Testis (tissue), 3 donors: ENCODE data around the gene CPEB1. TPM values are rescaled to one million over a fixed set of nuclear protein-coding genes. Genes with fewer than 3 reads are reported as not detected.

Source experiments
- DNase-seq: peaks from one replicate; pipeline ENCODE4 v3.0.0-alpha.2; 2019
- H3K27ac ChIP-seq, 2 donors: fragments of 200-600 bp; sonication (generic); one replicate each; pipeline ENCODE4 v1.5.1; 2019
- H3K27me3 ChIP-seq: fragments of 200-600 bp; sonication (generic); one replicate; pipeline ENCODE4 v1.5.1; 2019
- H3K36me3 ChIP-seq: fragments of 200-600 bp; sonication (generic); one replicate; pipeline ENCODE4 v1.5.1; 2017; ENCODE audit warnings: low read depth; ENCODE audit errors: missing control alignments
- H3K4me1 ChIP-seq: fragments of 200-600 bp; sonication (generic); one replicate; pipeline ENCODE4 v1.5.1; 2019
- H3K4me3 ChIP-seq, 2 donors: fragments of 200-600 bp; sonication (generic); one replicate each; pipeline ENCODE4 v1.5.1; 2017 to 2019
- H3K9me3 ChIP-seq: fragments of 200-600 bp; sonication (generic); one replicate; pipeline ENCODE4 v1.5.1; 2017
- CTCF ChIP-seq, 3 experiments: fragments of 450-650 bp in 2 of 3; fragments of 200-600 bp in 1 of 3; sonication (generic) in 1 of 3; IDR thresholded peaks; one replicate each; pipeline ENCODE4 v1.5.1; 2016 to 2019; ENCODE audit warnings: antibody characterized with exemption in 3 of 3, mild to moderate bottlenecking in 2 of 3, moderate library complexity in 1 of 3
- POLR2A ChIP-seq: fragments of 450-650 bp; IDR thresholded peaks from one replicate; pipeline ENCODE4 v1.6.1; 2017; ENCODE audit warnings: antibody characterized with exemption, mild to moderate bottlenecking, moderate library complexity
- WGBS, 2 donors: methylation state at CpG; one replicate each; pipeline ENCODE4 v1.1.5; 2018; 5-methylcytosine and 5-hydroxymethylcytosine counted together
- intact Hi-C: fragments of 100-400 bp; cut with DNase I; formaldehyde crosslinking; loops from one replicate; pipeline ENCODE4 v1.15.1; 2023; ENCODE audit warnings: low total_unique reads
- polyA plus RNA-seq: library from polyadenylated mRNA; stranded (reverse); fragments of 350-450 nt; fragmentation: Illumina TruSeq; extraction: RNeasy Lipid Tissue Mini Kit (QIAGEN cat#74804); gene quantifications from one replicate; pipeline ENCODE4 v1.2.3, GENCODE V29; 2014; ENCODE audit warnings: low read depth, low replicate concordance; ENCODE audit not compliant: insufficient read depth
- total RNA-seq, 2 donors: library from RNA; depleted of rRNA; stranded (reverse); fragments of >200 nt; gene quantifications; one replicate each; pipeline ENCODE4 v1.2.3, GENCODE V29; 2016

The CPEB1 gene
- total and polyA plus RNA-seq, 3 donors from 2014 or later, result 60.8 to 89.1 (median 74.3) TPM

DNA sequence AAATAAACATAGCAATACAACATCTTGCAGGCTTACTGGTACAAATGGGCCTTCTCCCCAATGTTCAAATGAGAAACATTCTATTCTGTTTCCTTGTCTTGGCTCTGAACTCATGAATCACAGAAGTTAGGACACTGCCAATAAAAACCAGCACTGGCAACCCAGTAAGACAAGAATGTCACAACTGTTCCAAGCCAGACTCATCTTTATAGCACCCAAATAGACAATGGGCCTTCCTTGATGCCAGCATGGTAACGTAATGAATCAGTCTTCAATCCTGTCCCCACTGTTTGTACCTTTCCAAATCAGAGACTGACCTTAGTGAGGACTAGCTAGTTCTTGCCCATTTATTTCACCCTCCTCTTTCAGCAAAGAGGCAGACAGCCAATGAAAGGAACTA, 92.8 kb downstream of the CPEB1 start:
- no peaks in the 10 kb centered on the region for H3K36me3 ChIP-seq
- DNase-seq, result no peak
- H3K27ac ChIP-seq, result no peak overlapping the region
- no peaks in the 10 kb centered on the region for H3K27me3 ChIP-seq
- no peaks in the 10 kb centered on the region for H3K4me1 ChIP-seq
- no peak overlapping the region for H3K4me3 ChIP-seq
- no peak for TF ChIP-seq CTCF (IDR thresholded peaks at IDR 0.05)
- TF ChIP-seq POLR2A, result no peak
- intact Hi-C loops, result no loop called here
- H3K9me3 ChIP-seq, result no peaks in the 10 kb centered on the region
- 90 to 100% methylated on average over 1 of the region's 1 CpG for WGBS, 2 donors

GRCh38 chr15:82553846-82554245, 93.3 kb downstream of the CPEB1 start:
- no peaks in the 10 kb centered on the region for H3K9me3 ChIP-seq
- no peak overlapping the region for H3K4me3 ChIP-seq
- H3K27me3 ChIP-seq, result no peaks in the 10 kb centered on the region
- no peaks in the 10 kb centered on the region for H3K4me1 ChIP-seq
- no peak for DNase-seq
- intact Hi-C loops, result no loop called here
- H3K27ac ChIP-seq, result no peak overlapping the region
- TF ChIP-seq POLR2A (no peak), CTCF (IDR thresholded peaks at IDR 0.05) (no peak)
- H3K36me3 ChIP-seq, result no peaks in the 10 kb centered on the region
- WGBS, 2 donors, result 89 to 100% methylated on average over 1 of the region's 1 CpG

DNA sequence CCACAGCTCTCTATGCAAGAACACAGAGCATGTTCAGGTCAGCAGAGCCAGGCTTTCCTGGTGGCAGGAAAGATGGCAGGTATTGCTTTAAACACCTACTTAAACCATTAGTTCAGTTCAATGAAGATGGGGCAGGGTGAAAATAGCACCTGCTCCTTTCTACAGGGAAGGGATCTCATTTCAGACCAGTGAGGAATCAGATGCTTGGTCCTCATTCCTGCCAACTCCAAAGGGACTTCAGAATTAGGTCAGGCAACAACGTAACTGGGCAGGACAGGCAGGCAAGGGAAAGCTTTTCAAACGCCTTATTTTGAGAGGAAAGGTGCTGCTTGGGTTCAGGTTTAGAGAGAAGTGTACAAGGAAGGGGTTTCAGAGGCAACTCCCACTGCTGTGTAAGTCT, 94.3 kb downstream of the CPEB1 start:
- H3K4me1 ChIP-seq, result no peaks in the 10 kb centered on the region
- H3K9me3 ChIP-seq, result no peaks in the 10 kb centered on the region
- no peak for TF ChIP-seq POLR2A
- TF ChIP-seq CTCF (IDR thresholded peaks at IDR 0.05), result no peak
- H3K4me3 ChIP-seq, result no peak overlapping the region
- 81 to 85% methylated on average over 2 of the region's 2 CpGs for WGBS, 2 donors
- no peaks in the 10 kb centered on the region for H3K27me3 ChIP-seq
- no peak for DNase-seq
- intact Hi-C loops, result no loop called here
- no peak overlapping the region for H3K27ac ChIP-seq
- no peaks in the 10 kb centered on the region for H3K36me3 ChIP-seq

DNA sequence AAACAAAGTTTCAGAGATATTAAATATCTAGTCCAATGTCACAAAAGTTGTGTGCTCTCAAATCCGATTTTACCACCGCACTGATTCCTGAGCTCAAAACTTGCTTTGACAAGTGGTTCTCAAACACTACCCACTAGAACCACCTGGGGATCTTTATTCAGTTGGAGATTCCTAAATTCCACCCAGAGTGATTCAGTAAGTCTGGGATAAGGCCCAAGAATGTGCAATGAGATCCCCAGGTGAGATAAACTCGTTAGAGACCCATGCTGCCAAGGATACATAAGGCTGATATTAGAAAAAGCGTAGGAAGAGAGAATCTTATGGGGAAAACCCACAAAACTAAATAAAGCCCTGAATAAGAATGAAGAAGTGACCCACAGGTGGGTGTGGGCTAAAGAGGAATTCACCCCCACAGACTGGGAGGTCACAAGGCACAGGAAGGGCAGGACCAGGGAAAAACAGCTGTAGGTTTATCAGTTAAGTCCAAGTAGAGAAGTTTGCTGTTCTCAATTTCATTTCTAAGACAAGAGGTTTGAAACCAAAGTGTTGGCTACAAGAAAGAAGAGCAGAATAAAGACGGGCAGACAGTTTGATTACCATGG, 95.4 kb downstream of the CPEB1 start:
- Histone ChIP-seq H3K27ac (no peak overlapping the region), H3K27me3 (no peaks in the 10 kb centered on the region), H3K36me3 (no peaks in the 10 kb centered on the region), H3K4me3 (no peak overlapping the region), H3K9me3 (no peaks in the 10 kb centered on the region), H3K4me1 (no peaks in the 10 kb centered on the region)
- TF ChIP-seq CTCF (IDR thresholded peaks at IDR 0.05) (no peak), POLR2A (no peak)
- 84 to 88% methylated on average over 5 of the region's 5 CpGs for WGBS, 2 donors
- DNase-seq, result no peak
- intact Hi-C loops, result no loop called here

DNA sequence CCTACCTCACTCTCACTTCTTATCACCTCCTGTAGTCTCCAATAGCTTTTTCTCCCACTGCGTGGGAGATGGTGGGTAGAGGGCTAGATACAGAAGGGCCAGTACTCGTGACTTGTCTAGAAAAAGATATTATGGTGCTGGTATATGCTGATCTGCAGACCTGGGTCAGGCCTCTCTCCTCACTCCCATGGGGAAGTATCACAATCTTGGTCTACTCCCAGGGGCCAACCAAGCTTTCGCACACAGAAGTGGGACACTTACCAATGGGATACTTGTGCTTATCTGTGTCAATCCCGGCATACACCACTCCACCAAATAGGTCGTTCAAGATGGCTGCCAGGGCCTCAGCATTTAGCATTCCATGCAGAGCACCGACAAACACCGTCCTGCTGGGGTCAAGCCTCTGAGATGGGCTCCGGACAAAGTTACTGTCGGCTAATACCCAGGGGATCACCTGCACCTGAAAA, 97.9 kb downstream of the CPEB1 start:
- no peaks in the 10 kb centered on the region for H3K9me3 ChIP-seq
- intact Hi-C loops, result no loop called here
- no peaks in the 10 kb centered on the region for H3K36me3 ChIP-seq
- WGBS, 2 donors, result 85 to 92% methylated on average over 7 to 9 of the region's 9 CpGs
- H3K27me3 ChIP-seq, result no peaks in the 10 kb centered on the region
- no peak overlapping the region for H3K4me3 ChIP-seq
- H3K4me1 ChIP-seq, result no peaks in the 10 kb centered on the region
- H3K27ac ChIP-seq, result no peak overlapping the region
- TF ChIP-seq POLR2A (no peak), CTCF (IDR thresholded peaks at IDR 0.05) (no peak)
- DNase-seq, result no peak
